HEK293 (cell line): ENCODE data around the gene EVI5.

Source experiments
- CTCF ChIA-PET: fragments of 350-600 bp; formaldehyde crosslinking; extraction: SDS; loops from one replicate; lab custom pipeline; 2021; ENCODE audit warnings: antibody characterized with exemption; lab: Yijun Ruan, JAX
- POLR2A ChIA-PET: fragments of 300-600 bp; formaldehyde crosslinking; extraction: SDS; loops from one replicate; lab custom pipeline; 2020; ENCODE audit warnings: antibody characterized with exemption, inconsistent platforms; lab: Yijun Ruan, JAX
- H3K27ac ChIP-seq: fragments of 200-500 bp; sonication (Bioruptor generic); 2 replicates; pipeline ENCODE4 v1.5.1; 2014; ENCODE audit warnings: low read depth, low read length, control low read depth, inconsistent platforms; ENCODE audit errors: extremely low read depth
- H3K36me3 ChIP-seq, 2 experiments: fragments of 200-500 bp in 1 of 2; sonication (Bioruptor generic) in 1 of 2; 1 replicate in 1 of 2; 2 replicates in 1 of 2; pipeline ENCODE4 v1.5.1; 2014 to 2017; ENCODE audit warnings: inconsistent platforms in 2 of 2, low read length in 2 of 2; ENCODE audit not compliant: control insufficient read depth in 2 of 2, insufficient read depth in 1 of 2
- H3K4me1 ChIP-seq: fragments of 200-500 bp; sonication (Bioruptor generic); 2 replicates; pipeline ENCODE4 v1.5.1; 2014; ENCODE audit warnings: mild to moderate bottlenecking, low read length, inconsistent platforms; ENCODE audit not compliant: control insufficient read depth, insufficient read depth
- H3K4me3 ChIP-seq: 2 replicates; pipeline ENCODE4 v1.5.1; 2011; ENCODE audit warnings: low read depth, mild to moderate bottlenecking, control low read depth, low read length, moderate library complexity
- H3K9me3 ChIP-seq: fragments of 200-500 bp; sonication (Bioruptor generic); 2 replicates; pipeline ENCODE4 v1.5.1; 2014; ENCODE audit warnings: low read depth, low read length, inconsistent platforms; ENCODE audit not compliant: control insufficient read depth, insufficient read depth
- GLI2 ChIP-seq: fragments of 450-650 bp; formaldehyde crosslinking; IDR thresholded peaks from 2 replicates; pipeline ENCODE4; 2017; ENCODE audit warnings: missing biosample characterization, missing genetic modification characterization, low read depth, borderline replicate concordance
- HOXA7 ChIP-seq: sonication (generic); formaldehyde crosslinking; IDR thresholded peaks from 2 replicates; pipeline ENCODE4 v1.8.1; 2022; ENCODE audit warnings: missing genetic modification reagents, borderline replicate concordance
- IKZF3 ChIP-seq: fragments of 450-650 bp; IDR thresholded peaks from 2 replicates; pipeline ENCODE4 v1.5.0; 2018; ENCODE audit warnings: missing biosample characterization, mild to moderate bottlenecking, missing genetic modification characterization, moderate library complexity
- KLF9 ChIP-seq: fragments of 450-650 bp; formaldehyde crosslinking; IDR thresholded peaks from 2 replicates; pipeline ENCODE4 v1.5.1; 2016; ENCODE audit warnings: missing biosample characterization, missing genetic modification characterization, low read depth
- PRDM10 ChIP-seq: fragments of 450-650 bp; formaldehyde crosslinking; IDR thresholded peaks from 2 replicates; pipeline ENCODE4 v1.5.1; 2016; ENCODE audit warnings: missing biosample characterization, missing genetic modification characterization
- REPIN1 ChIP-seq: fragments of 450-650 bp; formaldehyde crosslinking; IDR thresholded peaks from 2 replicates; pipeline ENCODE4 v1.5.1; 2017; ENCODE audit warnings: missing biosample characterization, missing genetic modification characterization, low read depth
- REST ChIP-seq: fragments of 450-650 bp; formaldehyde crosslinking; IDR thresholded peaks from 2 replicates; pipeline ENCODE4 v1.5.1; 2016; ENCODE audit warnings: missing biosample characterization, missing genetic modification characterization
- SETDB1 ChIP-seq: IDR thresholded peaks from one replicate; pipeline ENCODE4 v1.6.1; 2017; ENCODE audit warnings: mild to moderate bottlenecking, low read length, moderate library complexity, mixed read lengths; ENCODE audit not compliant: insufficient read length
- ZNF157 ChIP-seq: fragments of 450-650 bp; formaldehyde crosslinking; IDR thresholded peaks from 2 replicates; pipeline ENCODE4 v1.5.1; 2016; ENCODE audit warnings: missing biosample characterization, missing genetic modification characterization
- ZNF169 ChIP-seq: fragments of 450-650 bp; formaldehyde crosslinking; IDR thresholded peaks from 2 replicates; pipeline ENCODE4 v1.5.1; 2016; ENCODE audit warnings: missing biosample characterization, missing genetic modification characterization
- ZNF175 ChIP-seq: fragments of 450-650 bp; formaldehyde crosslinking; IDR thresholded peaks from 2 replicates; pipeline ENCODE4 v1.5.1; 2016; ENCODE audit warnings: missing biosample characterization, missing genetic modification characterization
- ZNF324 ChIP-seq: fragments of 450-650 bp; formaldehyde crosslinking; IDR thresholded peaks from 2 replicates; pipeline ENCODE4 v1.5.1; 2016; ENCODE audit warnings: missing biosample characterization, missing genetic modification characterization
- ZNF335 ChIP-seq: fragments of 450-650 bp; formaldehyde crosslinking; conservative IDR thresholded peaks from 2 replicates; pipeline ENCODE4 v1.5.1; 2016; ENCODE audit warnings: missing biosample characterization, missing genetic modification characterization
- ZNF341 ChIP-seq: fragments of 450-650 bp; formaldehyde crosslinking; IDR thresholded peaks from 2 replicates; pipeline ENCODE4; 2016; ENCODE audit warnings: low read depth, missing biosample characterization, missing genetic modification characterization
- ZNF362 ChIP-seq: fragments of 450-650 bp; formaldehyde crosslinking; IDR thresholded peaks from 2 replicates; pipeline ENCODE4 v1.5.1; 2016; ENCODE audit warnings: missing biosample characterization, missing genetic modification characterization
- ZNF514 ChIP-seq: fragments of 450-650 bp; formaldehyde crosslinking; IDR thresholded peaks from 2 replicates; pipeline ENCODE4 v1.5.1; 2016; ENCODE audit warnings: missing biosample characterization, missing genetic modification characterization
- ZNF548 ChIP-seq: fragments of 450-650 bp; formaldehyde crosslinking; IDR thresholded peaks from 2 replicates; pipeline ENCODE4 v1.5.1; 2016; ENCODE audit warnings: missing biosample characterization, missing genetic modification characterization
- ZNF555 ChIP-seq: fragments of 450-650 bp; formaldehyde crosslinking; conservative IDR thresholded peaks from 2 replicates; pipeline ENCODE4 v1.5.1; 2017; ENCODE audit warnings: missing biosample characterization, mild to moderate bottlenecking, missing genetic modification characterization, inconsistent platforms
- ZNF645 ChIP-seq: fragments of 450-650 bp; formaldehyde crosslinking; IDR thresholded peaks from 2 replicates; pipeline ENCODE4; 2016; ENCODE audit warnings: missing biosample characterization, missing genetic modification characterization
- ZNF747 ChIP-seq: fragments of 450-650 bp; formaldehyde crosslinking; IDR thresholded peaks from 2 replicates; pipeline ENCODE4 v1.5.1; 2016; ENCODE audit warnings: missing biosample characterization, missing genetic modification characterization
- ZNF785 ChIP-seq: fragments of 450-650 bp; formaldehyde crosslinking; IDR thresholded peaks from 2 replicates; pipeline ENCODE4 v1.5.1; 2016; ENCODE audit warnings: missing biosample characterization, missing genetic modification characterization

EVI5 gene

GRCh38 chr1:92504291-92505014, 280.5 kb downstream of the EVI5 start:
- CTCF ChIA-PET, result no interaction called here
- H3K27ac ChIP-seq, result no peak overlapping the region

GRCh38 chr1:92503926-92504285, 281.0 kb downstream of the EVI5 start:
- Histone ChIP-seq H3K9me3 (no peaks in the 10 kb centered on the region), H3K36me3 (no peaks in the 10 kb centered on the region), H3K4me1 (no peaks in the 10 kb centered on the region), H3K27ac (no peak overlapping the region), H3K4me3 (no peak overlapping the region)
- ChIA-PET CTCF (no interaction called here), POLR2A (no interaction called here)
- no peak for TF ChIP-seq ZNF341
- TF ChIP-seq ZNF157 (tag by site-specific recombination), result no peak
- no peak for TF ChIP-seq ZNF785
- TF ChIP-seq PRDM10, result no peak
- TF ChIP-seq ZNF555, result no peak

More at GRCh38 chr1:92504291-92505014, 280.5 kb downstream of the EVI5 start:
- H3K4me1 ChIP-seq, result no peaks in the 10 kb centered on the region
- no peak for TF ChIP-seq SETDB1
- TF ChIP-seq REST, result no peak
- TF ChIP-seq ZNF747 (tag by site-specific recombination), result no peak
- TF ChIP-seq REPIN1 (tag by site-specific recombination), result no peak
- no peak for TF ChIP-seq ZNF362 (tag by site-specific recombination)
- TF ChIP-seq GLI2 (tag by site-specific recombination), result no peak
- TF ChIP-seq ZNF514 (tag by site-specific recombination), result no peak
- TF ChIP-seq ZNF548, result no peak
- no peak for TF ChIP-seq ZNF169 (tag by site-specific recombination)
- no peak for TF ChIP-seq IKZF3 (tag by site-specific recombination)
- no peak for TF ChIP-seq ZNF324 (tag by site-specific recombination)
- TF ChIP-seq KLF9, result no peak
- no peak for TF ChIP-seq ZNF645
- no peak for TF ChIP-seq HOXA7 (CRISPR knock-in tag)
- no peak for TF ChIP-seq ZNF335
- no peak for TF ChIP-seq ZNF175
- POLR2A ChIA-PET, result no interaction called here
- H3K4me3 ChIP-seq, result no peak overlapping the region
- H3K36me3 ChIP-seq, result no peaks in the 10 kb centered on the region
- H3K9me3 ChIP-seq, result no peaks in the 10 kb centered on the region
